A673 (cell line): ENCODE data around the gene ADAMTS2. TPM values are rescaled to one million over a fixed set of nuclear protein-coding genes. Genes with fewer than 3 reads are reported as not detected.

Experiments used
- BruUV-seq: library from RNA; stranded (reverse); fragments of 400-500 nt; replicated peaks from 2 replicates; lab custom pipeline; 2021; lab: Mats Ljungman, UMichigan
- CTCF ChIA-PET: fragments of 300-600 bp; sonication (Branson Sonifier 250); formaldehyde crosslinking; loops from one replicate; lab custom pipeline; 2022; ENCODE audit warnings: antibody characterized with exemption; lab: Charles Lee
- POLR2A ChIA-PET: fragments of 300-600 bp; sonication (Branson Sonifier 250); formaldehyde crosslinking; loops from one replicate; lab custom pipeline; 2022; ENCODE audit warnings: antibody characterized with exemption; ENCODE audit not compliant: low non-redundant PET; lab: Charles Lee
- DNase-seq: peaks from one replicate; pipeline ENCODE4 v3.0.0-alpha.2; 2015; ENCODE audit warnings: low spot score
- H3K27ac ChIP-seq: fragments of 200-600 bp; sonication (generic); 2 replicates; pipeline ENCODE4 v1.5.1; 2016; ENCODE audit warnings: mixed run types, low read depth, mild to moderate bottlenecking, mixed read lengths, antibody characterized with exemption, low read length; ENCODE audit not compliant: poor library complexity, severe bottlenecking
- H3K27me3 ChIP-seq: fragments of 200-600 bp; sonication (generic); replicated peaks from 2 replicates; pipeline ENCODE4 v1.6.1; 2017; ENCODE audit warnings: mixed run types, low read depth, mild to moderate bottlenecking, mixed read lengths, antibody characterized with exemption, low read length; ENCODE audit not compliant: insufficient read depth, poor library complexity
- H3K36me3 ChIP-seq: fragments of 200-600 bp; sonication (generic); 2 replicates; pipeline ENCODE4 v1.6.1; 2016; ENCODE audit warnings: mixed run types, mild to moderate bottlenecking, mixed read lengths, antibody characterized with exemption, low read length; ENCODE audit not compliant: insufficient read depth, poor library complexity, severe bottlenecking
- H3K4me1 ChIP-seq: fragments of 200-600 bp; sonication (generic); 2 replicates; pipeline ENCODE4 v1.6.1; 2017; ENCODE audit warnings: mixed run types, mild to moderate bottlenecking, mixed read lengths, antibody characterized with exemption, low read length; ENCODE audit not compliant: insufficient read depth, poor library complexity, severe bottlenecking
- H3K4me3 ChIP-seq: fragments of 200-600 bp; sonication (generic); 2 replicates; pipeline ENCODE4 v1.5.1; 2016; ENCODE audit warnings: low read depth, mixed run types, mild to moderate bottlenecking, mixed read lengths, low read length; ENCODE audit not compliant: poor library complexity, severe bottlenecking
- H3K9me3 ChIP-seq: fragments of 200-600 bp; sonication (generic); 2 replicates; pipeline ENCODE4 v1.6.1; 2016; ENCODE audit warnings: mixed run types, low read depth, mild to moderate bottlenecking, mixed read lengths, antibody characterized with exemption, low read length; ENCODE audit not compliant: poor library complexity, severe bottlenecking
- EZH2 ChIP-seq: fragments of 200-600 bp; sonication (generic); IDR thresholded peaks from 2 replicates; pipeline ENCODE4 v1.6.1; 2017; ENCODE audit warnings: borderline replicate concordance, low read depth, mild to moderate bottlenecking, mixed read lengths, antibody characterized with exemption, low read length; ENCODE audit not compliant: poor library complexity, severe bottlenecking
- intact Hi-C: fragments of 100-400 bp; cut with micrococcal nuclease; formaldehyde crosslinking; loops from one replicate; pipeline ENCODE4 v1.10.0; 2022; ENCODE audit not compliant: unreplicated experiment
- total RNA-seq: library from RNA; stranded (reverse); gene quantifications from 2 replicates; pipeline ENCODE4 v1.2.3, GENCODE V29; 2021
- TF ChIP-seq, protein P1 (sequence below): fragments of 300-800, 200-600 bp; sonication (generic); conservative IDR thresholded peaks from 2 replicates; pipeline ENCODE4 v1.5.1; 2017; ENCODE audit warnings: low read depth, mild to moderate bottlenecking, antibody characterized with exemption, low read length, moderate library complexity, mixed read lengths

Gene ADAMTS2
- total RNA-seq, 1 experiment from 2014 or later = 0.39 TPM

DNA sequence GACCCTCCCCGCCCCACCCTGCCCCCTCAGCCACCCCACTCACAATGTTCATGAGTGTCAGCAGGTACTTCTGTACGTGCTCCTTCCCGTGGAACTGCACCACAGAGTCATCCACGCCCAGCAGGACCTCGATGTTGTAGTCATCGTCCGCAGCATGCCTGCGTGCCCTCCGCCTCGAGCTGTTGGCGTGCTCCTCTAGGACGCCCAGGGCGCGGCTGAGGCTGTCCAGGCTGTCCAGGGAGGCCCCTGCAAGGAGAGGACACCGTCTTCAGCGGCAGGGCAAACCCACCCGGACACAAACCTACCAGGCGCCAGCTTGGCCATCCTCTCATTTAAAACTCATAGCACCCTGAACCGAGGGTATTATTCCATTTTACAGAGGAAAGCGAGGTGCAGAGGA, 137.8 kb downstream of the ADAMTS2 start:
- Histone ChIP-seq H3K4me1 (no peaks in the 10 kb centered on the region), H3K9me3 (no peaks in the 10 kb centered on the region), H3K4me3 (no peak overlapping the region), H3K27ac (no peak overlapping the region), H3K27me3 (no peaks in the 10 kb centered on the region), H3K36me3 (no peaks in the 10 kb centered on the region)
- intact Hi-C loops = no loop called here
- ChIA-PET POLR2A (no interaction called here), CTCF (no interaction called here)
- BruUV-seq = no TSS peak
- TF ChIP-seq EZH2 = no peak
- TF ChIP-seq, protein P1, sequence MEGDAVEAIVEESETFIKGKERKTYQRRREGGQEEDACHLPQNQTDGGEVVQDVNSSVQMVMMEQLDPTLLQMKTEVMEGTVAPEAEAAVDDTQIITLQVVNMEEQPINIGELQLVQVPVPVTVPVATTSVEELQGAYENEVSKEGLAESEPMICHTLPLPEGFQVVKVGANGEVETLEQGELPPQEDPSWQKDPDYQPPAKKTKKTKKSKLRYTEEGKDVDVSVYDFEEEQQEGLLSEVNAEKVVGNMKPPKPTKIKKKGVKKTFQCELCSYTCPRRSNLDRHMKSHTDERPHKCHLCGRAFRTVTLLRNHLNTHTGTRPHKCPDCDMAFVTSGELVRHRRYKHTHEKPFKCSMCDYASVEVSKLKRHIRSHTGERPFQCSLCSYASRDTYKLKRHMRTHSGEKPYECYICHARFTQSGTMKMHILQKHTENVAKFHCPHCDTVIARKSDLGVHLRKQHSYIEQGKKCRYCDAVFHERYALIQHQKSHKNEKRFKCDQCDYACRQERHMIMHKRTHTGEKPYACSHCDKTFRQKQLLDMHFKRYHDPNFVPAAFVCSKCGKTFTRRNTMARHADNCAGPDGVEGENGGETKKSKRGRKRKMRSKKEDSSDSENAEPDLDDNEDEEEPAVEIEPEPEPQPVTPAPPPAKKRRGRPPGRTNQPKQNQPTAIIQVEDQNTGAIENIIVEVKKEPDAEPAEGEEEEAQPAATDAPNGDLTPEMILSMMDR = no peak
- DNase-seq = no peak

DNA sequence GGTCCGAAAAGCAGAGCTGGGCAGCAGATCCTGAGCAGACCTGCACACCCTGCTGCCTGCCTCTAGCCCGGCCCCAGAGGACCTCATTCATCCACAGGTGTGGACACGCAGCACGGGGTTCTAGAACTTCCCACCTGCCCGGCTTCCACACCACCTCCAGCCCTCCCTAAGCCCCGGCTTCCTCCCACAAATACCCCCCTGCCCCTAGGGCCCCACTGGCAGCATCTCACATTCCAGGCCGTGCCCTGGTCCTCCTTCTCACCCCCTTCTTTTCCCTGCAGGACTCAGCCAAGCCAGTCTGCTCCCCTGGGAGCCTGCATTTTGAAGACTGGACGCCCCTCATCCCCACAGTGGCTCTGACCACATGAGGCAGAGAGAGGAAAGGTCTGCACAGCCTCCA, 138.9 kb downstream of the ADAMTS2 start:
- ChIA-PET POLR2A (no interaction called here), CTCF (no interaction called here)
- intact Hi-C loops = no loop called here
- no peak overlapping the region for H3K4me3 ChIP-seq
- no peak overlapping the region for H3K27ac ChIP-seq
- DNase-seq = no peak
- TF ChIP-seq, protein P1 = no peak
- TF ChIP-seq EZH2 = no peak
- H3K4me1 ChIP-seq = no peaks in the 10 kb centered on the region
- H3K9me3 ChIP-seq = no peaks in the 10 kb centered on the region
- H3K27me3 ChIP-seq = no peaks in the 10 kb centered on the region
- no TSS peak for BruUV-seq
- no peaks in the 10 kb centered on the region for H3K36me3 ChIP-seq

DNA sequence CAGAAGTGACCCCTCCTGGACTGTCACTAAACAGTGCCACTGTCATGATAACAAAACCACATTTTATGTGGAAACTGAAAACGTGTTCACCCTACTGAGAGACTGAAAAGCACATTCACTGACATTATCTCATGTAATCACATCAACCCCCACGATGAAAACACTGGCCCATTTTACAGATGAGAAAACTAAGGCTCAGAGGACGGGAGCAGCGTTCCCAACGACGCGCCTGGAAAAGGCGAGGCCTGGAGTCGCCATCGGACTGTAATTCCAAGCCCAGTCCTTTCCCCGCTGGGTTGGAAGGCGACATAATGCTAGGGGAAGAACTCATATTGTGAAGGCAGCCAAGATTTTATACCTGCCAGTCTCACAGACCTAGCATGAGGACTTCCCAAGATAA, 140.0 kb downstream of the ADAMTS2 start:
- Histone ChIP-seq H3K27me3 (no peaks in the 10 kb centered on the region), H3K27ac (no peak overlapping the region), H3K4me1 (no peaks in the 10 kb centered on the region), H3K9me3 (no peaks in the 10 kb centered on the region), H3K36me3 (no peaks in the 10 kb centered on the region), H3K4me3 (no peak overlapping the region)
- no peak for DNase-seq
- ChIA-PET CTCF (no interaction called here), POLR2A (no interaction called here)
- intact Hi-C loops = no loop called here
- no TSS peak for BruUV-seq
- TF ChIP-seq, protein P1 = no peak
- no peak for TF ChIP-seq EZH2
